ENCODE measurements around the gene ERMN.
"Not testable (repeated sequence)": the region's sequence is repeated elsewhere in the genome, so short reads cannot be mapped to it uniquely, and the experiment has no call there.

ERMN gene, protein sequence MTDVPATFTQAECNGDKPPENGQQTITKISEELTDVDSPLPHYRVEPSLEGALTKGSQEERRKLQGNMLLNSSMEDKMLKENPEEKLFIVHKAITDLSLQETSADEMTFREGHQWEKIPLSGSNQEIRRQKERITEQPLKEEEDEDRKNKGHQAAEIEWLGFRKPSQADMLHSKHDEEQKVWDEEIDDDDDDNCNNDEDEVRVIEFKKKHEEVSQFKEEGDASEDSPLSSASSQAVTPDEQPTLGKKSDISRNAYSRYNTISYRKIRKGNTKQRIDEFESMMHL
- 1.1 to 16.2 (median 3.8) reads per million in 3 experiments for total RNA-seq

DNA sequence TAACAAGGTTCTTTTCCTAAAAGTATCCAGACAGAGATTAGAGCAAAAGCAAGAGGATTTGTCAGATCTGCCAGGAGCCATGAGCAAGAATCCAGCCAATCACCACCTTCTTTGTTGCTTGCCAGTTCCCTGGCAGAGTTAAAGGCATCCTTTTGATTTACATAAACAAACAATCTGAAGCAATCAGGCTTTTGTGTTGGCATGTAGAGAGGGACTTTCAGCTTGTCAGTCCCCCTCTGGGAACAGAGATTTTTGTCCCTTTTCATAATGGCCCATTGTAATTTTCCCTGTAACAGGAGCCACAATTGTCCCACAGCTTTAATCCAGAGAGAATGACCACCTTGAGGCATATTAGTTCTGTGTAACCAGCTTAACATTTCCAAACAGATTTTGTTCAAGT is at the start of gene ERMN:
ERMN (minus strand) TSS at position 39 of the 400 bp plus-strand sequence. CDS start 182 bp downstream, outside the sequence.
- DNase-seq, result no peak

DNA sequence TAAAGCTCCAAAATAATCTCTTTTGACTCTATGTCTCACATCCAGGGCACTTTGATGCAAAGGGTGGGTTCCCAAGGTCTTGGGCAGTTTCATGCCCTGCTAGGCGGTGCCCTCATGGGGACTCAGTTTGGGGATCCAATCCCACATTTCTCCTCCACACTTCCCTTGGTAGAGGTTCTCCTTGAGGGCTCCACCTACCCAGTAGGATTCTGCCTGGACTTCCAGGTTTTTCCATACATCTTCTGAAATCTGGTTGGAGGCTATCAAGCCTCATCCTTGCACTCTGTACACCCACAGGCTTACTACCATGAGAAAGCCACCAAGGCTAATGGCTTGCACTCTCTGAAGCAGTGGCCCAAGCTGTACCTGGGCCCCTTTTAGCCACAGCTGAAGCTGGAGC is 49.8 kb upstream of the ERMN start:
- DNase-seq, result no peak

DNA sequence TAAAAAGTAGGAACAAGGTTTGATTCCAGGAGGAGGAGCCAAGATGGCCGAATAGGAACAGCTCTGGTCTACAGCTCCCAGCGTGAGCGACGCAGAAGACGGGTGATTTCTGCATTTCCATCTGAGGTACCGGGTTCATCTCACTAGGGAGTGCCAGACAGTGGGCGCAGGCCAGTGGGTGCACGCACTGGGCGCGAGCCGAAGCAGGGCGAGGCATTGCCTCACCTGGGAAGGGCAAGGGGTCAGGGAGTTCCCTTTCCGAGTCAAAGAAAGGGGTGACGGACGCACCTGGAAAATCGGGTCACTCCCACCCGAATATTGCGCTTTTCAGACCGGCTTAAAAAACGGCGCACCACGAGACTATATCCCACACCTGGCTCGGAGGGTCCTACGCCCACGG is 42.9 kb upstream of the ERMN start:
- DNase-seq, result not testable (repeated sequence)

DNA sequence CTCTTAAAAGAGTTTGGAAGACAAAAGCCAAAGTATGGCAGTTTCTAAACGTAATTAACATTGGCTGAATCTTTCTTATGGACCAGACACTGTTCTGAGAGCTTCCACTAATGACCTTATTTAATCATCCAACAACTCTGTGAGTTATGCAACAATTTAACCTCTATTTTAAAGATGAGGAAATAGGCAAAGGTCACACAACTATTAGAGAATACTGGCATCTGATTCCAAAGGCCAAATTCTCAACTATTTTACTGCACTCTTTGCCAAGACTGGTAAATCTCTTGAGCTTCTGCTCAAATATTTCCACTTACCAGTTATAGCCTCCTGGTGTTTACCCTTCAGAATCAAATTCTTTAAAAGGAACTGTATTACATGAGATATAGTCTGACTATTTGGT is 42.1 kb upstream of the ERMN start:
- DNase-seq, result no peak

- DNase-seq, result no peak
Observed at GRCh38 chr2:157364257-157364974, 38.8 kb upstream of the ERMN start.

- no peak for DNase-seq
Observed at GRCh38 chr2:157363612-157364101, 38.0 kb upstream of the ERMN start.

- DNase-seq, result no peak
Observed at GRCh38 chr2:157362627-157363026, 37.0 kb upstream of the ERMN start.

GRCh38 chr2:157361526-157361925 is 35.9 kb upstream of the ERMN start:
- DNase-seq, result no peak

- DNase-seq, result no peak
Observed at GRCh38 chr2:157359628-157360027, 34.0 kb upstream of the ERMN start.

GRCh38 chr2:157355618-157356017 is 30.0 kb upstream of the ERMN start:
- no peak for DNase-seq

GRCh38 chr2:157349949-157350515 is 24.4 kb upstream of the ERMN start:
- DNase-seq, result no peak

DNA sequence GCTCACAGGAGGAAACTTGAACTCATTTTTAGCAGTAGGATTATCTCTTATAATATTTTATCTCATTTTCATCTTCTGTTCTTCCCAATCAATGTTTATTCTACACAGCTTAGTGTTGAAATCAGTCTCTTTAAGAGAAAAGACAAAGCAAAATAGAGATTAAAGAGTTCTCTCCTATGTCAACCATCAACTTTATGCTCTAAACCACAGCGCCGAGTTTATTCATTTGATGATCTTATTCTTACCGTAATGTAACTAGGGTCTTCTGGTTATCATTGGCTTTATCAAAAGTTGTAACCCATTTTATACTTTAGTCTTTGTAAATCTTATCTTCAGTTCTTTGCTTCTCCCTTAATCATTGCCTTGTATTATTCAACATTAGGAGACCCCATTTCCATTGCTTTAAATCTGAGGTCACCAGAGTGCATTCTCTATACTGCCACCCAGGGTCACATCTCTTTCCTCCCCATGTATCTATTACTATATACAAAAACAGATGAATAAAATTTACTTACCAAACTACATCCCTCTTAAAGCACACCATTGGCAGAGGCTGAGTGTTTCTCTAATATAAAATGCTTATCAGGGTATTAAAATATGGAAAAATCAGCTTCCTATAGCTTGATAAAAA is 22.8 kb upstream of the ERMN start:
- DNase-seq, result no peak

- no peak for DNase-seq
Observed at GRCh38 chr2:157345647-157346389, 20.2 kb upstream of the ERMN start.

GRCh38 chr2:157341381-157341780 is 15.8 kb upstream of the ERMN start:
- not testable (repeated sequence) for DNase-seq

DNA sequence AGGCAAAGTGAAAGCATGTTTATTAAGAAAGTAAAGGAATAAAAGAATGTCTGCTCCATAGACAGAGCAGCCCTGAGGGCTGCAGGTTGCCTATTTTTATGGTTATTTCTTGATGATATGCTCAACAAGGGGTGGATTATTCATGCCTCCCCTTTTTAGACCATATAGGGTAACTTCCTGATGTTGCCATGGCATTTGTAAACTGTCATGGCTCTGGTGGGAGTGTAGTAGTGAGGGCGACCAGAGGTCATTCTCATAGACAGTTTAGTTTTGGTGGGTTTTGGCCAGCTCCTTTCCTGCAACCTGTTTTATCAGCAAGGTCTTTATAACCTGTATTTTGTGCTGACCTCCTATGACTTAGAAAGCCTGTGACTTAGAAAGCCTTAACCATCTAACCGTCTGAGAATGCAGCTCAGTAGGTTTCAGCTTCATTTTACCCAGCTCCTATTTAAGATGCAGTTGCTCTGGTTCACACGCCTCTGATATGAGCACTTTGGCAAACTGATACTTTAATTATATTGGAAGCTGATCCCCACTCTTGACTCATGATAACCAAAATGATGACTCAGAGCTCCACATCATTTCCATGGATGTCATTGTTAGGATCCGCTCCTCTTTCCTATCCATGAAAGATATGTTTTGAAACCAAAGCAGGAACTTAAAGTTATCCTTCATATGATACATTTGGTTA is 14.5 kb upstream of the ERMN start:
- no peak for DNase-seq

GRCh38 chr2:157337978-157338377 is 12.4 kb upstream of the ERMN start:
- no peak for DNase-seq

- peak; percentile 40 for DNase-seq
Observed at GRCh38 chr2:157336137-157337010, 10.8 kb upstream of the ERMN start.

DNA sequence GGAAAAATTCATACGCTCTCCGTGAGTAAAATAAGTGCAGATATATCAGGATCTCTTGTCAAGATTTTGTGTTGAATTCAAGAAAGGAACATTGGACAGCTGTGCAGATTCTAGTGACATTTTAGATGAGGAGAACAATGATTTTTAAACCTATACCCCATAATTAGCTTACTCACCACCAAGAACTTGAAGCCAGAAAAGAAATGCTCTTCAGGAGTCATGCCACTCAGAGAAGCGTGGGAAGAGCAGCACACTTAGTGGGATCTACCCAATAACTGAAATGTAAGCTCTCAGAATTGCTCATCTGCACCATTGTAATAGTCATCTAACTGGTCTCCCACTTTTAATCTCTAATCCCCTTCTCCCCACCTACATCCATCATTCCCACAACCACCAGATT is 9.2 kb upstream of the ERMN start:
- no peak for DNase-seq

- no peak for DNase-seq
Observed at GRCh38 chr2:157334335-157334734, 8.7 kb upstream of the ERMN start.

GRCh38 chr2:157333304-157334047 is 7.9 kb upstream of the ERMN start:
- no peak for DNase-seq
